Effector memory CD4-positive, alpha-beta T cell (primary cell): ENCODE results near the gene SAMD1.

Experiments used
- DNase-seq, 3 donors: peaks; one replicate each; pipeline ENCODE4 v3.0.0-alpha.2; 2020
- H3K27ac ChIP-seq: 2 replicates; pipeline ENCODE4 v1.7.0; 2013; ENCODE audit warnings: mild to moderate bottlenecking, low read length, moderate library complexity; ENCODE audit not compliant: insufficient read depth, poor library complexity, severe bottlenecking
- H3K27me3 ChIP-seq: replicated peaks from 2 replicates; pipeline ENCODE4 v1.7.0; 2013; ENCODE audit warnings: mild to moderate bottlenecking, low read length; ENCODE audit not compliant: insufficient read depth, control insufficient read depth, poor library complexity, severe bottlenecking
- H3K36me3 ChIP-seq: 2 replicates; pipeline ENCODE4 v1.7.0; 2013; ENCODE audit warnings: mild to moderate bottlenecking, low read length, moderate library complexity; ENCODE audit not compliant: control insufficient read depth, insufficient read depth
- H3K4me1 ChIP-seq: 2 replicates; pipeline ENCODE4 v1.7.0; 2013; ENCODE audit warnings: low read length, mild to moderate bottlenecking; ENCODE audit not compliant: control insufficient read depth, insufficient read depth, poor library complexity, severe bottlenecking
- H3K4me3 ChIP-seq: 2 replicates; pipeline ENCODE4 v1.7.0; 2013; ENCODE audit warnings: low read length, low read depth, mild to moderate bottlenecking; ENCODE audit not compliant: insufficient read depth, poor library complexity, severe bottlenecking
- H3K9me3 ChIP-seq: 2 replicates; pipeline ENCODE4 v1.7.0; 2013; ENCODE audit warnings: mild to moderate bottlenecking, low read length, moderate library complexity; ENCODE audit not compliant: control insufficient read depth

SAMD1 gene

GRCh38 chr19:14114439-14114838 is 23.9 kb upstream of the SAMD1 start:
- no peak overlapping the region for H3K4me3 ChIP-seq
- no peaks in the 10 kb centered on the region for H3K36me3 ChIP-seq
- H3K27ac ChIP-seq, result no peak overlapping the region
- no peaks in the 10 kb centered on the region for H3K27me3 ChIP-seq
- no peaks in the 10 kb centered on the region for H3K9me3 ChIP-seq
- no peak for DNase-seq
- H3K4me1 ChIP-seq, result peaks cover 34% of the 10 kb centered on the region

- Histone ChIP-seq H3K27me3 (no peaks in the 10 kb centered on the region), H3K36me3 (no peaks in the 10 kb centered on the region), H3K9me3 (no peaks in the 10 kb centered on the region), H3K4me3 (no peak overlapping the region), H3K27ac (no peak overlapping the region), H3K4me1 (peaks cover 32% of the 10 kb centered on the region)
- peak; percentile 25 to 32 (median 26) for DNase-seq
These were observed 23.3 kb upstream of the SAMD1 start for GRCh38 chr19:14113762-14114414.

GRCh38 chr19:14112809-14113385 is 22.3 kb upstream of the SAMD1 start:
- Histone ChIP-seq H3K36me3 (no peaks in the 10 kb centered on the region), H3K4me3 (no peak overlapping the region), H3K4me1 (peaks cover 26% of the 10 kb centered on the region), H3K9me3 (no peaks in the 10 kb centered on the region), H3K27ac (no peak overlapping the region), H3K27me3 (no peaks in the 10 kb centered on the region)
- DNase-seq, result no peak

GRCh38 chr19:14112051-14112808 is 21.7 kb upstream of the SAMD1 start:
- H3K4me3 ChIP-seq, result no peak overlapping the region
- no peaks in the 10 kb centered on the region for H3K27me3 ChIP-seq
- no peaks in the 10 kb centered on the region for H3K9me3 ChIP-seq
- H3K27ac ChIP-seq, result no peak overlapping the region
- DNase-seq, result no peak
- peaks cover 26% of the 10 kb centered on the region for H3K4me1 ChIP-seq
- H3K36me3 ChIP-seq, result no peaks in the 10 kb centered on the region

GRCh38 chr19:14111486-14111885 is 20.9 kb upstream of the SAMD1 start:
- Histone ChIP-seq H3K4me3 (no peak overlapping the region), H3K4me1 (peaks cover 20% of the 10 kb centered on the region), H3K36me3 (peaks cover 3% of the 10 kb centered on the region), H3K27me3 (no peaks in the 10 kb centered on the region), H3K27ac (no peak overlapping the region), H3K9me3 (no peaks in the 10 kb centered on the region)
- DNase-seq, result no peak

GRCh38 chr19:14110650-14111049 is 20.1 kb upstream of the SAMD1 start:
- H3K9me3 ChIP-seq, result no peaks in the 10 kb centered on the region
- peaks cover 16% of the 10 kb centered on the region for H3K4me1 ChIP-seq
- peaks cover 12% of the 10 kb centered on the region for H3K36me3 ChIP-seq
- H3K4me3 ChIP-seq, result no peak overlapping the region
- no peak for DNase-seq
- no peaks in the 10 kb centered on the region for H3K27me3 ChIP-seq
- H3K27ac ChIP-seq, result no peak overlapping the region

GRCh38 chr19:14107581-14108461 is 17.3 kb upstream of the SAMD1 start:
- Histone ChIP-seq H3K4me1 (peaks cover 4% of the 10 kb centered on the region), H3K27me3 (no peaks in the 10 kb centered on the region), H3K27ac (no peak overlapping the region), H3K4me3 (no peak overlapping the region), H3K9me3 (no peaks in the 10 kb centered on the region), H3K36me3 (peaks cover 21% of the 10 kb centered on the region)
- DNase-seq, result no peak

- peaks cover 3% of the 10 kb centered on the region for H3K4me1 ChIP-seq
- H3K4me3 ChIP-seq, result no peak overlapping the region
- H3K36me3 ChIP-seq, result peaks cover 29% of the 10 kb centered on the region
- DNase-seq, result no peak
- no peaks in the 10 kb centered on the region for H3K27me3 ChIP-seq
- no peak overlapping the region for H3K27ac ChIP-seq
- H3K9me3 ChIP-seq, result no peaks in the 10 kb centered on the region
These were observed 16.3 kb upstream of the SAMD1 start for GRCh38 chr19:14106840-14107239.

GRCh38 chr19:14105680-14106079 is 15.1 kb upstream of the SAMD1 start:
- Histone ChIP-seq H3K36me3 (peaks cover 33% of the 10 kb centered on the region), H3K4me3 (no peak overlapping the region), H3K9me3 (no peaks in the 10 kb centered on the region), H3K27ac (no peak overlapping the region), H3K4me1 (no peaks in the 10 kb centered on the region), H3K27me3 (no peaks in the 10 kb centered on the region)
- DNase-seq, result no peak
